SH-SY5Y (cell line): ENCODE results near the gene TNF.

Source experiments
- GATA2 ChIP-seq: IDR thresholded peaks from 2 replicates; pipeline ENCODE4 v1.6.1; 2011; ENCODE audit warnings: mild to moderate bottlenecking, low read depth, low read length
- GATA3 ChIP-seq: IDR thresholded peaks from 2 replicates; pipeline ENCODE4 v1.6.1; 2011; ENCODE audit warnings: low read depth, mild to moderate bottlenecking, low read length, moderate library complexity

DNA sequence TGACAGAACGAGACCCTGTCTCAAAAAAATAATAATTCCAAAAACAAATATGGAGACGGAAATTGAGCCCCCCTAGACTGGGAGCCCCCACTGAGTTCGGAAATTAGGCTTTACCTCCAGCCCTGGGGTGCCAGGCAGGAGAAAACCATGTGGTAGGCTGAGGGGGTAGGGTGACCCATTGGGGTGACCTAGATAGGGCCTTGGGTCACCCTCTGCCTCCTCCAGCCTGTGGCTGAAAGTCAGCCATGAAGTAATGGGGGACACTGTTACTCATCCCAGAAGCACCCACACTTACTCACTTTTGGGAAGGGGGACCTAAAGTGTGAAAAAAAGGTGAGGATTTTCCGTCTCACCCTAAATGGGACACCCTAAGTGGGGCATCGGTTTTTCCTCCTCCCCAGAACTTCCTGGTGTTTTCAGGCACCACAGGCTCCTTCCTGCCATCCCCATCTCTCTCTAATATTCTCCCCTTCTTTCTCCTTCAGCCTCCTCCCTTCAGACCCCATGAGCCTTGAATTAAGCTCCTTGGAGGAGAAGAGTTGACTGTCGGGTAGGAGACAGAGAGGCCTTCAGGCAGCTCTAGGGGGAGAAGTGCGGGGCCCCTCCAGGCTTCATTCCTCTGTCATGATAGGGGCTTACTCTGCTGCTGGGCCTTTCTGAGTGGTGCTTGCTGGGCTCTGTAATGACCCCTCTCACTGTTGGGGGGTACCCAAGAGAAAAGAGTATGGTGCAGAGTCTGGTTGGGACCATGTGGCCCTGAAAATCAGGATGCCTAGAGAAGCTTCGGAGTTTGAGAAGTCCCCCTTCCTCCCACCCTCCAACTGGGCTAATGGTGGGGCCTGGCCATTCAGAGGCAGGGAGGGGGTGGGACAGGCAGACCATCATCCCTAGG lies 4.4 kb downstream of the TNF start:
- no peak for TF ChIP-seq GATA2
- no peak for TF ChIP-seq GATA3
